ENCODE results near the gene PDE11A.

The PDE11A gene

GRCh38 chr2:177882501-177882900 is 190.1 kb downstream of the PDE11A start:
- H3K27ac ChIP-seq = no peak overlapping the region
- no peak for TF ChIP-seq CTCF (IDR thresholded peaks at IDR 0.05)
- no peak for TF ChIP-seq ZFX (IDR thresholded peaks at IDR 0.05; ENCODE audit: borderline replicate concordance)

- H3K27ac ChIP-seq = no peak overlapping the region
- TF ChIP-seq ZFX (IDR thresholded peaks at IDR 0.05; ENCODE audit: borderline replicate concordance) = no peak
- no peak for TF ChIP-seq CTCF (IDR thresholded peaks at IDR 0.05)
Measured at GRCh38 chr2:177881921-177882320, 190.7 kb downstream of the PDE11A start.

- H3K27ac ChIP-seq = no peak overlapping the region
- TF ChIP-seq CTCF (IDR thresholded peaks at IDR 0.05) = no peak
- no peak for TF ChIP-seq ZFX (IDR thresholded peaks at IDR 0.05; ENCODE audit: borderline replicate concordance)
Measured at GRCh38 chr2:177881008-177881747, 191.4 kb downstream of the PDE11A start.

- TF ChIP-seq CTCF (IDR thresholded peaks at IDR 0.05) (no peak), ZFX (IDR thresholded peaks at IDR 0.05; ENCODE audit: borderline replicate concordance) (no peak)
Measured at GRCh38 chr2:177880285-177880684, 192.3 kb downstream of the PDE11A start.

GRCh38 chr2:177876950-177877349 is 195.6 kb downstream of the PDE11A start:
- no peak overlapping the region for H3K27ac ChIP-seq
- TF ChIP-seq ZFX (IDR thresholded peaks at IDR 0.05; ENCODE audit: borderline replicate concordance) = no peak
- no peak for TF ChIP-seq CTCF (IDR thresholded peaks at IDR 0.05)

More at GRCh38 chr2:177880285-177880684, 192.3 kb downstream of the PDE11A start:
- H3K27ac ChIP-seq = no peak overlapping the region

GRCh38 chr2:177874686-177875085 is 197.9 kb downstream of the PDE11A start:
- TF ChIP-seq ZFX (IDR thresholded peaks at IDR 0.05; ENCODE audit: borderline replicate concordance) (no peak), CTCF (IDR thresholded peaks at IDR 0.05) (no peak)
- H3K27ac ChIP-seq = no peak overlapping the region

GRCh38 chr2:177873915-177874314 is 198.7 kb downstream of the PDE11A start:
- H3K27ac ChIP-seq = no peak overlapping the region
- TF ChIP-seq ZFX (IDR thresholded peaks at IDR 0.05; ENCODE audit: borderline replicate concordance) (no peak), CTCF (IDR thresholded peaks at IDR 0.05) (no peak)
